H1 (cell line): ENCODE data around the gene IFT80.

Experiments used
- CEBPB ChIP-seq: IDR thresholded peaks from 2 replicates; pipeline ENCODE4 v1.6.1; 2012; ENCODE audit warnings: low read depth, low read length
- CHD2 ChIP-seq: IDR thresholded peaks from 2 replicates; pipeline ENCODE4 v1.6.1; 2012; ENCODE audit warnings: low read length, improper control_type of control experiment
- CTCF ChIP-seq, 3 experiments: IDR thresholded peaks; 1 replicate in 2 of 3; 2 replicates in 1 of 3; pipeline versions ENCODE4 v1.5.1 to v1.6.1; 2011; ENCODE audit warnings: low read length in 3 of 3, mild to moderate bottlenecking in 3 of 3, inconsistent platforms in 2 of 3, low read depth in 1 of 3, moderate library complexity in 1 of 3; ENCODE audit not compliant: insufficient read depth in 1 of 3; ENCODE audit errors: control extremely low read depth in 1 of 3
- HDAC2 ChIP-seq, 2 experiments: fragments of 300-600 bp in 1 of 2; sonication (generic) in 1 of 2; IDR thresholded peaks; 2 replicates each; pipeline ENCODE4 v1.6.1; 2011 to 2012; ENCODE audit warnings: low read depth in 2 of 2, low read length in 2 of 2, mild to moderate bottlenecking in 2 of 2, moderate library complexity in 2 of 2, borderline replicate concordance in 1 of 2, inconsistent platforms in 1 of 2
- JUND ChIP-seq: IDR thresholded peaks from 2 replicates; pipeline ENCODE4 v1.6.1; 2011; ENCODE audit warnings: mild to moderate bottlenecking, improper control_type of control experiment, low read length
- MAX ChIP-seq: IDR thresholded peaks from 2 replicates; pipeline ENCODE4 v1.6.1; 2012; ENCODE audit warnings: inconsistent platforms
- POLR2A ChIP-seq, 2 experiments: IDR thresholded peaks; 1 replicate in 1 of 2; 2 replicates in 1 of 2; pipeline ENCODE4 v1.6.1; 2011; ENCODE audit warnings: low read depth in 2 of 2, low read length in 2 of 2, mild to moderate bottlenecking in 2 of 2; ENCODE audit errors: control extremely low read depth in 1 of 2
- TAF1 ChIP-seq: IDR thresholded peaks from 2 replicates; pipeline ENCODE4 v1.6.1; 2011; ENCODE audit warnings: mild to moderate bottlenecking, low read depth, low read length
- USF2 ChIP-seq: IDR thresholded peaks from 2 replicates; pipeline ENCODE4 v1.6.1; 2011; ENCODE audit warnings: low read length, improper control_type of control experiment

GRCh38 chr3:160278210-160278609 lies 120.8 kb downstream of the IFT80 start:
- TF ChIP-seq CTCF (IDR thresholded peaks at IDR 0.05; ENCODE audit: control extremely low read depth in 1 of 3, insufficient read depth in 1 of 3, low read depth in 1 of 3, low read length in 3 of 3) = no peak
- TF ChIP-seq USF2 = no peak
- no peak for TF ChIP-seq POLR2A (IDR thresholded peaks at IDR 0.05; ENCODE audit: control extremely low read depth in 1 of 2, low read depth in 2 of 2, low read length in 2 of 2)
- no peak for TF ChIP-seq CEBPB
- no peak for TF ChIP-seq CHD2
- TF ChIP-seq MAX = no peak
- no peak for TF ChIP-seq JUND
- no peak for TF ChIP-seq HDAC2 (IDR thresholded peaks at IDR 0.05; ENCODE audit: borderline replicate concordance in 1 of 2, low read depth in 2 of 2, low read length in 2 of 2)
- no peak for TF ChIP-seq TAF1
